Ovary (tissue), 3 donors: Measurements from ENCODE around the gene PABPN1.

ENCODE experiments used
- CTCF ChIP-seq, 3 donors: fragments of 450-650 bp in 2 of 3; fragments of 200-600 bp in 1 of 3; IDR thresholded peaks; one replicate each; pipeline versions ENCODE4 v1.5.1 to v1.8.0; 2016 to 2022; ENCODE audit warnings: antibody characterized with exemption in 3 of 3, mild to moderate bottlenecking in 1 of 3
- POLR2A ChIP-seq: fragments of 450-650 bp; IDR thresholded peaks from one replicate; pipeline ENCODE4 v1.6.1; 2017; ENCODE audit warnings: antibody characterized with exemption, mild to moderate bottlenecking, moderate library complexity
- donor health status: DM: no; HTN: no; CAD: no.

- no peak for TF ChIP-seq POLR2A
- no peak for TF ChIP-seq CTCF (IDR thresholded peaks at IDR 0.05)
Observed at GRCh38 chr14:23372509-23372908, 51.3 kb downstream of the PABPN1 start, which contains the start of gene IL25.
